OCI-LY1 (cell line): Measurements from ENCODE around the gene LIG3.

Source experiments
- EZH2 ChIP-seq: fragments of 200-600 bp; sonication (generic), shearing (Covaris generic); IDR thresholded peaks from 2 replicates; pipeline ENCODE4 v1.8.0; 2017; ENCODE audit warnings: borderline replicate concordance, mixed run types, mild to moderate bottlenecking, antibody characterized with exemption, low read length, moderate library complexity, mixed read lengths
- TF ChIP-seq, protein P1 (sequence below): fragments of 200-600 bp; sonication (generic), shearing (Covaris generic); IDR thresholded peaks from 2 replicates; pipeline ENCODE4 v1.5.1; 2017; ENCODE audit warnings: mild to moderate bottlenecking, antibody characterized with exemption, low read length, moderate library complexity, mixed read lengths

- TF ChIP-seq, protein P1, sequence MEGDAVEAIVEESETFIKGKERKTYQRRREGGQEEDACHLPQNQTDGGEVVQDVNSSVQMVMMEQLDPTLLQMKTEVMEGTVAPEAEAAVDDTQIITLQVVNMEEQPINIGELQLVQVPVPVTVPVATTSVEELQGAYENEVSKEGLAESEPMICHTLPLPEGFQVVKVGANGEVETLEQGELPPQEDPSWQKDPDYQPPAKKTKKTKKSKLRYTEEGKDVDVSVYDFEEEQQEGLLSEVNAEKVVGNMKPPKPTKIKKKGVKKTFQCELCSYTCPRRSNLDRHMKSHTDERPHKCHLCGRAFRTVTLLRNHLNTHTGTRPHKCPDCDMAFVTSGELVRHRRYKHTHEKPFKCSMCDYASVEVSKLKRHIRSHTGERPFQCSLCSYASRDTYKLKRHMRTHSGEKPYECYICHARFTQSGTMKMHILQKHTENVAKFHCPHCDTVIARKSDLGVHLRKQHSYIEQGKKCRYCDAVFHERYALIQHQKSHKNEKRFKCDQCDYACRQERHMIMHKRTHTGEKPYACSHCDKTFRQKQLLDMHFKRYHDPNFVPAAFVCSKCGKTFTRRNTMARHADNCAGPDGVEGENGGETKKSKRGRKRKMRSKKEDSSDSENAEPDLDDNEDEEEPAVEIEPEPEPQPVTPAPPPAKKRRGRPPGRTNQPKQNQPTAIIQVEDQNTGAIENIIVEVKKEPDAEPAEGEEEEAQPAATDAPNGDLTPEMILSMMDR, result no peak
- no peak for TF ChIP-seq EZH2
These were observed 511 bp upstream of the LIG3 start for GRCh38 chr17:34979650-34980352.
